GM18520 (cell line): ENCODE data around the gene UCP1.
"Not testable (repeated sequence)": the region's sequence is repeated elsewhere in the genome, so short reads cannot be mapped to it uniquely, and the experiment has no call there.

ENCODE experiments used
- ATAC-seq: cut with Tn5 transposase; IDR thresholded peaks from one replicate; pipeline ENCODE4 v1.9.1; 2021; ENCODE audit not compliant: unreplicated experiment

UCP1 gene

GRCh38 chr4:140556372-140557085, 12.2 kb downstream of the UCP1 start:
- peak; percentile 99 for ATAC-seq

- ATAC-seq, result no peak
These were observed 34.7 kb downstream of the UCP1 start for GRCh38 chr4:140533951-140534480.

- ATAC-seq, result no peak
These were observed 39.3 kb downstream of the UCP1 start for GRCh38 chr4:140529434-140529833.

GRCh38 chr4:140523857-140524742, 44.7 kb downstream of the UCP1 start, which contains the start of gene ELMOD2:
Gene ELMOD2 (plus strand): TSS chr4:140524168. CDS start chr4:140525429, 1,261 bp downstream.
- ATAC-seq, result peak; percentile 100

GRCh38 chr4:140523370-140523856, 45.3 kb downstream of the UCP1 start:
- ATAC-seq, result peak; percentile 3

GRCh38 chr4:140515423-140515822, 53.3 kb downstream of the UCP1 start:
- ATAC-seq, result no peak

GRCh38 chr4:140513765-140514164, 55.0 kb downstream of the UCP1 start:
- not testable (repeated sequence) for ATAC-seq
